Measurements from ENCODE around the gene VPS13D.

GRCh38 chr1:12372761-12373160, 142.9 kb downstream of the VPS13D start:
- TF ChIP-seq CTCF (IDR thresholded peaks at IDR 0.05; ENCODE audit: borderline replicate concordance, extremely low read depth, low read length, poor library complexity, severe bottlenecking) = no peak
- no peak for TF ChIP-seq EZH2 (IDR thresholded peaks at IDR 0.05; ENCODE audit: borderline replicate concordance, low read depth, low read length, severe bottlenecking)
